Endothelial cell of umbilical vein (primary cell): Measurements from ENCODE around the gene IPO13. TPM values are rescaled to one million over a fixed set of nuclear protein-coding genes. Genes with fewer than 3 reads are reported as not detected.

ENCODE experiments used
- BruUV-seq: library from RNA; stranded (reverse); fragments of 400-500 nt; replicated peaks from 2 replicates; lab custom pipeline; 2021; lab: Mats Ljungman, UMichigan
- CTCF ChIA-PET: fragments of 300-600, 350-600 bp; sonication (Branson Sonifier 250); formaldehyde crosslinking; loops from one replicate; lab custom pipeline; 2021; ENCODE audit warnings: antibody characterized with exemption, inconsistent platforms; lab: Charles Lee
- POLR2A ChIA-PET: fragments of 300-600, 350-600 bp; sonication (Branson Sonifier 250); formaldehyde crosslinking; loops from one replicate; lab custom pipeline; 2021; ENCODE audit warnings: antibody characterized with exemption, inconsistent platforms; lab: Charles Lee
- DNase-seq: peaks from one replicate; pipeline ENCODE4 v3.0.0-alpha.2; 2011; ENCODE audit warnings: low read depth, low spot score
- FAIRE-seq: peaks from 2 replicates; lab custom pipeline; 2011; peaks lifted over from hg19 to GRCh38; lab: Jason Lieb, UNC
- H2AFZ ChIP-seq: 2 replicates; pipeline ENCODE4 v1.6.0; 2012; ENCODE audit warnings: low read depth, low read length, control low read depth, inconsistent platforms
- H3K27ac ChIP-seq: 2 replicates; pipeline ENCODE4 v1.5.1; 2011; ENCODE audit warnings: low read depth, mild to moderate bottlenecking, control low read depth, low read length, moderate library complexity; ENCODE audit not compliant: insufficient read depth
- H3K27me3 ChIP-seq, 2 experiments: 2 replicates each; pipeline versions ENCODE4 v1.6.0 to v1.6.1; 2011; ENCODE audit warnings: low read length in 2 of 2, mixed read lengths in 1 of 2; ENCODE audit not compliant: control insufficient read depth in 2 of 2, insufficient read depth in 2 of 2
- H3K36me3 ChIP-seq, 2 experiments: 2 replicates in 1 of 2; 3 replicates in 1 of 2; pipeline ENCODE4 v1.5.1; 2011; ENCODE audit warnings: low read length in 2 of 2, mild to moderate bottlenecking in 1 of 2, moderate library complexity in 1 of 2; ENCODE audit not compliant: control insufficient read depth in 2 of 2, insufficient read depth in 2 of 2; ENCODE audit errors: extremely low read depth in 1 of 2
- H3K4me1 ChIP-seq: 3 replicates; pipeline ENCODE4 v1.5.1; 2011; ENCODE audit warnings: mild to moderate bottlenecking, low read length; ENCODE audit not compliant: control insufficient read depth, insufficient read depth; ENCODE audit errors: extremely low read depth
- H3K4me2 ChIP-seq: 2 replicates; pipeline ENCODE4 v1.6.1; 2011; ENCODE audit warnings: low read length, control low read depth, mixed read lengths; ENCODE audit not compliant: insufficient read depth
- H3K4me3 ChIP-seq, 3 experiments: fragments of 200-600 bp in 1 of 3; sonication (generic), shearing (Covaris generic) in 1 of 3; replicated peaks in 1 of 3; 2 replicates each; pipeline ENCODE4 v1.5.1; 2011 to 2016; ENCODE audit warnings: control low read depth in 3 of 3, low read length in 3 of 3, mild to moderate bottlenecking in 2 of 3, inconsistent platforms in 1 of 3, low read depth in 1 of 3, moderate library complexity in 1 of 3; ENCODE audit not compliant: insufficient read depth in 1 of 3
- H3K79me2 ChIP-seq: 2 replicates; pipeline ENCODE4 v1.6.0; 2012; ENCODE audit warnings: low read length, inconsistent platforms; ENCODE audit not compliant: control insufficient read depth, insufficient read depth
- H3K9ac ChIP-seq: replicated peaks from 2 replicates; pipeline ENCODE3; 2011; ENCODE audit warnings: low read length, control low read depth; ENCODE audit not compliant: insufficient read depth; ENCODE audit errors: extremely low read depth
- H3K9me1 ChIP-seq: replicated peaks from 3 replicates; pipeline ENCODE4 v1.6.0; 2011; ENCODE audit warnings: mild to moderate bottlenecking, low read length; ENCODE audit not compliant: control insufficient read depth, insufficient read depth; ENCODE audit errors: extremely low read depth
- H3K9me3 ChIP-seq: replicated peaks from 2 replicates; pipeline ENCODE4 v1.5.1; 2012; ENCODE audit warnings: low read length, inconsistent platforms; ENCODE audit not compliant: control insufficient read depth, insufficient read depth
- H4K20me1 ChIP-seq: replicated peaks from 2 replicates; pipeline ENCODE3; 2011; ENCODE audit warnings: mild to moderate bottlenecking, low read length; ENCODE audit not compliant: control insufficient read depth, insufficient read depth; ENCODE audit errors: extremely low read depth
- CTCF ChIP-seq, 2 donors: IDR thresholded peaks; 1 replicate in 1 of 2; 2 replicates in 1 of 2; pipeline ENCODE4 v1.5.1; 2011; ENCODE audit warnings: low read length in 2 of 2, mild to moderate bottlenecking in 2 of 2, moderate library complexity in 2 of 2, control low read depth in 1 of 2, inconsistent platforms in 1 of 2, low read depth in 1 of 2; ENCODE audit not compliant: insufficient read depth in 1 of 2; ENCODE audit errors: extremely low read depth in 1 of 2
- EZH2 ChIP-seq: IDR thresholded peaks from 2 replicates; pipeline ENCODE4 v1.6.1; 2012; ENCODE audit warnings: borderline replicate concordance, low read depth, mild to moderate bottlenecking, moderate library complexity, low read length, inconsistent platforms; ENCODE audit not compliant: severe bottlenecking
- FOS ChIP-seq: IDR thresholded peaks from 2 replicates; pipeline ENCODE4 v1.6.1; 2011; ENCODE audit warnings: mild to moderate bottlenecking, low read length, moderate library complexity, borderline replicate concordance; ENCODE audit not compliant: insufficient read depth
- GATA2 ChIP-seq: IDR thresholded peaks from 2 replicates; pipeline ENCODE4 v1.7.0; 2011; ENCODE audit warnings: low read depth, mild to moderate bottlenecking, moderate library complexity, mixed read lengths, low read length; ENCODE audit not compliant: insufficient read length, insufficient read depth
- JUN ChIP-seq: IDR thresholded peaks from 2 replicates; pipeline ENCODE4 v1.6.1; 2011; ENCODE audit warnings: borderline replicate concordance, low read depth; ENCODE audit not compliant: insufficient read length, insufficient read depth
- MAX ChIP-seq: IDR thresholded peaks from 2 replicates; pipeline ENCODE4 v1.6.1; 2011; ENCODE audit not compliant: insufficient read depth, insufficient read length
- MYC ChIP-seq: IDR thresholded peaks from one replicate; pipeline ENCODE4 v1.6.1; 2011; ENCODE audit warnings: mild to moderate bottlenecking, low read depth, low read length
- POLR2A ChIP-seq: IDR thresholded peaks from 2 replicates; pipeline ENCODE4 v1.6.1; 2012; ENCODE audit warnings: low read depth, mild to moderate bottlenecking, control low read depth, low read length
- POLR2AphosphoS5 ChIP-seq: IDR thresholded peaks from 2 replicates; pipeline ENCODE4 v1.6.1; 2012; ENCODE audit warnings: low read depth, mild to moderate bottlenecking, control low read depth, low read length, moderate library complexity; ENCODE audit not compliant: insufficient read depth
- dilution Hi-C: fragments of 300-500 bp; cut with MboI; formaldehyde crosslinking; loops from one replicate; pipeline ENCODE4 v1.15.0; 2019; ENCODE audit warnings: low sequenced_read_pairs; ENCODE audit not compliant: extremely low pct_ligation_motif_present
- intact Hi-C: fragments of 100-400 bp; cut with micrococcal nuclease; formaldehyde crosslinking; loops from one replicate; pipeline ENCODE4 v1.10.0; 2022
- polyA plus RNA-seq, 4 experiments: library from polyadenylated mRNA; depleted of rRNA in 3 of 4; stranded (reverse) in 3 of 4; unstranded in 1 of 4; fragments of >200 nt; gene quantifications; 2 replicates each; pipeline versions ENCODE4 v1.2.1 to v1.2.3, GENCODE V29; 2011 to 2012; ENCODE audit warnings: missing spikeins in 1 of 4
- total RNA-seq: library from RNA; stranded (reverse); gene quantifications from 2 replicates; pipeline ENCODE4 v1.2.3, GENCODE V29; 2021

The IPO13 gene
- total and polyA plus RNA-seq, 2 donors (not counting 3 experiments of a cell fraction or from before 2014, with no cell fraction given) = 28.9 to 29.3 TPM

- Histone ChIP-seq H3K27me3 (no peaks in the 10 kb centered on the region), H3K4me2 (no peak overlapping the region), H2AFZ (no peak overlapping the region), H3K4me1 (no peaks in the 10 kb centered on the region), H3K36me3 (peaks cover 3 to 4% of the 10 kb centered on the region in 2 experiments), H3K9ac (no peak overlapping the region), H3K9me1 (no peaks in the 10 kb centered on the region), H4K20me1 (no peaks in the 10 kb centered on the region), H3K27ac (no peak overlapping the region), H3K79me2 (no peaks in the 10 kb centered on the region), H3K9me3 (no peaks in the 10 kb centered on the region), H3K4me3 (no peak overlapping the region)
- POLR2A ChIA-PET = no interaction called here
- DNase-seq = no peak
- dilution Hi-C loops = loop anchor here (25.0 kb wide), 1 partner anchor 164 kb away; no protein-coding TSS in a partner anchor
- CTCF ChIA-PET = interaction anchor here (1.3 to 18.1 kb wide), 3 partner anchors 9 to 162 kb away, joined by 3 to 965 read pairs (median 6); no protein-coding TSS in a partner anchor
- BruUV-seq = no TSS peak
- no peak for TF ChIP-seq MAX
- no peak for TF ChIP-seq GATA2
- TF ChIP-seq POLR2AphosphoS5 = no peak
- no peak for TF ChIP-seq MYC
- TF ChIP-seq CTCF (IDR thresholded peaks at IDR 0.05; ENCODE audit: extremely low read depth in 1 of 2, insufficient read depth in 1 of 2, low read depth in 1 of 2, low read length in 2 of 2) = no peak
- no peak for TF ChIP-seq POLR2A
- TF ChIP-seq JUN = no peak
- TF ChIP-seq EZH2 = no peak
- no peak for TF ChIP-seq FOS
- intact Hi-C loops = no loop called here
- FAIRE-seq = no peak
Observed at GRCh38 chr1:43925846-43926245, 20.9 kb upstream of the IPO13 start.
